Measurements from ENCODE around the gene LZTFL1. TPM values are rescaled to one million over a fixed set of nuclear protein-coding genes. Genes with fewer than 3 reads are reported as not detected.

Gene LZTFL1
- total and polyA plus RNA-seq, 2 experiments from 2014 or later = 21.7 to 26.4 TPM

DNA sequence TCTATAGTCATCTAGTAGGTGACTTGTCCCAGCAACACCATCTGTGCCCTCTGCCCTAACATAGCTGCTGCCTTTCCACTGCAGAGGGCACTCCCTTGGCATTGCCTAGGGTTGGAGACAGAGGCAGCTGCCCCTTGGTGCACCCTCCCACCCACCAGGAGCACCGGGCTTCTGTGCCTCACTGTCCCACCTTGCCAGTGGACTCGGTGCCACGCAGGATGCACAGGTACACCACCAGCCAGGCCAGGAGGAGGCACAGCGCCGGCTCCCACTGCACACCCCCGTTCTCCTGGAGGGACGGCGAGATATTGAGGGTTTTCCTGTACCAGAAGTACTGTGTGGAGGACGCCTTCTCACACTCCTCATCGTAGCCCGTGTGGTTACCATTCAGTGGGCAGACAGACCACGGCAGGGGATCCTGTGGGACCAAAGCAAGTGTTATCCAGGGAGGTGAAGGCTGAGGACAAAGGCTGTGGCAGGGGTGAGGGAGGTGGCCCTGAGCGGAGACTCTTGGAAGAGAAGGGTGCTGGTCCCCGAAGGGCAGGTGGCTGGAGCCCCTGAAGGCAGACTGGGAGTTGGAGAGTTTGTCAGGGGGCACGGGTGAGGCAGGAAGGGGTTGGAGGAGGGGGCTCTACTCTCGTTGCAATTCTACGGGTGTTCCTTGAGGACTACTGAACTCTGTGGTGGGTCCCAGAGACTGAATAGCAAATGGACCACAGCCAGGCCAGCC, 66.2 kb downstream of the LZTFL1 start:
- no peak for DNase-seq (ENCODE audit: low read depth in 1 of 2, low spot score in 1 of 2)
- Histone ChIP-seq H3K4me3 (no peak overlapping the region), H3K27ac (no peak overlapping the region), H3K9me3 (ENCODE audit: low read depth) (no peaks in the 10 kb centered on the region), H3K36me3 (no peaks in the 10 kb centered on the region), H3K27me3 (no peaks in the 10 kb centered on the region), H3K4me1 (ENCODE audit: low read depth) (no peaks in the 10 kb centered on the region)
- TF ChIP-seq CTCF (IDR thresholded peaks at IDR 0.05; ENCODE audit: low read depth, low read length) = no peak

DNA sequence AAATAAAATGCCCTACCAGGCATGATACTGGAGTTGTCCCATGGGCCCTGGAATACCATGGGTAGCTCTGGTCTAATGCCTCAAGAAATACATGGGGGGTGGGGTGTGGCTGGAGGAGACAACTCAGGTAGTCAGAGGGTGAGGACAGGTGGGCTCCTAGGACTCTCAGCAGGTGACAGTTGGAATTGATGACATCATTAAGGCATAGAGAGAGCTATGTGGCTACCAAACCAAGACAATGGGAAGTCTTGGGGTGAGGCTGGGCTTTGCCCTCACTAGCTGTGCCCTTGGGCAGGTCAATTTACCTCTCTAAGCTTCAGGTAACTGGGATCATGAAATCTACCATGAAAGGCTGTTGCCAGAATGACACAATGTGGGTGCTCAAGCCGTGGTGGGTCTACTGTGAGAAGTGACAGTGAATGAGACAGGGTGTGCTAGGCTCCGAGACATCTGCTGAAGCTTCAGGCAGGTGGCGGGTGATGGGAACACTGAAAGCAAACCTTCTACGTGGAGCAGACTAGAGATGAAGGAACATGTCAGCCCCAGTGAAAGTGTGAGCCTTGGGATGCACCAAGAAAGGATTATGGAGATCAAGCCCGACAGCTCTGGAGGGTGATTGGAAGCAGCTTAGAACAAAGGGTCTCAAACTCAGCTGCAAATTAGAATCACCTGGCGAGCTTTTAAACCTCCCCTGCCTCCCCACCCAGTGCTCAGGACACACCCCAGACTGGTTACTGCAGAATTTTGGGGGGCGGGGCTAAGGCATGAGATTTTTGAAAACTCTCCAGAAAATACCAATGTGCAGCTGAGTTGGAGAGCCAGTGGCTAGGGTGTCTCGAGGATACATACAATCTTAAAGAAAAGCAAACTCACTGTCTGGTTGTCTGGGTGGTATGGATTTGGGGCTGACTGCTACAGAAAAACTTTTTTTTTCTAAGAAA, 67.1 kb downstream of the LZTFL1 start:
- Histone ChIP-seq H3K36me3 (no peaks in the 10 kb centered on the region), H3K27me3 (no peaks in the 10 kb centered on the region), H3K9me3 (ENCODE audit: low read depth) (no peaks in the 10 kb centered on the region), H3K27ac (no peak overlapping the region), H3K4me3 (no peak overlapping the region), H3K4me1 (ENCODE audit: low read depth) (no peaks in the 10 kb centered on the region)
- no peak for DNase-seq (ENCODE audit: low read depth in 1 of 2, low spot score in 1 of 2)
- no peak for TF ChIP-seq CTCF (IDR thresholded peaks at IDR 0.05; ENCODE audit: low read depth, low read length)

DNA sequence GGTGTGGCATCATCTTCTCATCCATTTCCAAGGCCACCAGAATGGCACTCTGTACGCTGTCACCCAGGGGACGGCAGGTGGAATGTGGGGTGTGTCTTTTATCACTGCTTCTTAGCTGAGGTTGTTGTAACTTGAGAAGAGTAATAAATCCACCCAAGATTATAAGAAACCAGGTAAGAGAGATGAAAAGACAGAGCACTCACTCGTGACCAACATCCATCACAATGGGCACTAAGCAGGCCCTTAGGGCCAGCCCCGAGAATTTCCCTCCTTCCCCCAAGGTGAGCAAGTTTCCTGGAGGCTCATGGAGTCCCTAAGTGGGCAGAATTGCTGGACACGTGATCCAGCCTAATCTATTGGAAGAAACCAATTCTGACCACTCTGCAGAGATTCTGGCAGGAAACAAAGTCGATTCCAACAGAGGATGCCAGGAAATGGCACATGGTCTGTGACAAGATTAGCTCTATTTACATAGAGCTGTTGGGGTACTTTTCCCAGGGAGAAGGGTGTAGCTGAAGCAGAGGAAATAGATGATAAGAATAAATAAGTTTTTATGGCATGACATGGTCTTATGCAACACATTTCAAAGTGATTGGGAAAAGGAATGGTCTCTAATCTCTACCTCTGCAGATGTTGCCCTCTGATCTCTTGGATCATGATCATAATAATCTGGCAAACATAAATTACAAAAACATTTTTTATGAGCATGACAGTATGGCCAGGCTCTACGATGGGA, 68.0 kb downstream of the LZTFL1 start:
- no peak overlapping the region for H3K4me3 ChIP-seq
- DNase-seq (ENCODE audit: low read depth in 1 of 2, low spot score in 1 of 2) = no peak
- H3K4me1 ChIP-seq (ENCODE audit: low read depth) = no peaks in the 10 kb centered on the region
- no peak for TF ChIP-seq CTCF (IDR thresholded peaks at IDR 0.05; ENCODE audit: low read depth, low read length)
- H3K27ac ChIP-seq = no peak overlapping the region
- no peaks in the 10 kb centered on the region for H3K9me3 ChIP-seq (ENCODE audit: low read depth)
- H3K36me3 ChIP-seq = no peaks in the 10 kb centered on the region
- H3K27me3 ChIP-seq = no peaks in the 10 kb centered on the region

Other genes starting within 250 kb of the LZTFL1 start
- 24.6 and 44.0 TPM in 2 replicates for gene LIMD1, start 247.4 kb downstream of the LZTFL1 start, total RNA-seq
- 19.4 and 30.3 TPM in 2 replicates for gene LIMD1, start 247.4 kb downstream of the LZTFL1 start, polyA plus RNA-seq
- 15.7 and 37.5 TPM in 2 replicates for gene SACM1L, start 152.7 kb downstream of the LZTFL1 start, total RNA-seq
- gene SACM1L, start 152.7 kb downstream of the LZTFL1 start, polyA plus RNA-seq = 32.8 and 37.4 TPM in 2 replicates
- gene SLC6A20, start 45.6 kb downstream of the LZTFL1 start, total RNA-seq = 0.14 and 0.39 TPM in 2 replicates
- 0.20 TPM in 1 of 2 replicates, not detected in the other for gene SLC6A20, start 45.6 kb downstream of the LZTFL1 start, polyA plus RNA-seq
- 0.21 and 0.27 TPM in 2 replicates for gene CCR9, start 44.4 kb upstream of the LZTFL1 start, total RNA-seq
- 0.22 and 0.71 TPM in 2 replicates for gene CCR9, start 44.4 kb upstream of the LZTFL1 start, polyA plus RNA-seq
- gene CXCR6, start 101.3 kb upstream of the LZTFL1 start, total RNA-seq = not detected in 2 replicates
- 0.06 TPM in 1 of 2 replicates, not detected in the other for gene CXCR6, start 101.3 kb upstream of the LZTFL1 start, polyA plus RNA-seq
- gene FYCO1, start 153.7 kb upstream of the LZTFL1 start, total RNA-seq = 14.8 and 27.5 TPM in 2 replicates
- gene FYCO1, start 153.7 kb upstream of the LZTFL1 start, polyA plus RNA-seq = 8.1 and 11.5 TPM in 2 replicates
- gene XCR1, start 185.4 kb upstream of the LZTFL1 start, total RNA-seq = not detected in 2 replicates
- gene XCR1, start 185.4 kb upstream of the LZTFL1 start, polyA plus RNA-seq = not detected in 2 replicates

Data from cardiac muscle cell (in vitro differentiated cells and primary cell).